Heart left ventricle (tissue), 16 donors: Measurements from ENCODE around the gene EMID1. TPM values are rescaled to one million over a fixed set of nuclear protein-coding genes. Genes with fewer than 3 reads are reported as not detected.
A peak's percentile ranks its signal among the peaks of the same experiment; 100 is the strongest.

ENCODE experiments used
- ATAC-seq, 4 donors: fragments of 200-7000 bp; cut with Tn5 transposase; one replicate each; pipeline ENCODE4 v1.9.1; 2020 to 2022; ENCODE audit warnings: moderate library complexity in 4 of 4, mild to moderate bottlenecking in 3 of 4, moderate number of reproducible peaks in 1 of 4
- DNase-seq, 5 donors: peaks; one replicate each; pipeline ENCODE4 v3.0.0-alpha.2; 2020
- H3K27ac ChIP-seq, 12 donors: fragments of 200-600 bp; sonication (generic) in 4 of 12; one replicate each; pipeline versions ENCODE4 v1.5.0 to v1.8.0; 2016 to 2022; ENCODE audit warnings: mild to moderate bottlenecking in 2 of 12
- H3K27me3 ChIP-seq, 9 donors: fragments of 200-600 bp; sonication (generic) in 2 of 9; one replicate each; pipeline versions ENCODE4 v1.5.1 to v1.8.0; 2016 to 2022; ENCODE audit warnings: mild to moderate bottlenecking in 3 of 9
- H3K36me3 ChIP-seq, 9 donors: fragments of 200-600 bp; sonication (generic) in 2 of 9; one replicate each; pipeline versions ENCODE4 v1.5.0 to v1.8.0; 2018 to 2022; ENCODE audit warnings: mild to moderate bottlenecking in 2 of 9
- H3K4me1 ChIP-seq, 12 donors: fragments of 200-600 bp; sonication (generic) in 4 of 12; one replicate each; pipeline versions ENCODE4 v1.5.0 to v1.8.0; 2016 to 2022; ENCODE audit warnings: mild to moderate bottlenecking in 3 of 12
- H3K4me3 ChIP-seq, 12 donors: fragments of 200-600 bp; sonication (generic) in 4 of 12; one replicate each; pipeline versions ENCODE4 v1.5.0 to v1.8.0; 2017 to 2022; ENCODE audit warnings: mild to moderate bottlenecking in 9 of 12, moderate library complexity in 4 of 12
- H3K9me3 ChIP-seq, 12 donors: fragments of 200-600 bp; sonication (generic) in 4 of 12; one replicate each; pipeline versions ENCODE4 v1.5.0 to v1.8.0; 2016 to 2022; ENCODE audit warnings: mild to moderate bottlenecking in 1 of 12
- POLR2A ChIP-seq, 2 donors: fragments of 450-650 bp; IDR thresholded peaks; one replicate each; pipeline ENCODE4 v1.6.1; 2017; ENCODE audit warnings: antibody characterized with exemption in 2 of 2, mild to moderate bottlenecking in 2 of 2, moderate library complexity in 2 of 2
- WGBS, 4 donors: extraction: QIAGEN DNeasy Blood & Tissue Kit in 2 of 4; methylation state at CpG; one replicate each; pipeline versions ENCODE4 v1.1.5 to v1.1.7; 2013 to 2018; 5-methylcytosine and 5-hydroxymethylcytosine counted together
- intact Hi-C, 10 donors: fragments of 100-400 bp; cut with DNase I; formaldehyde crosslinking; loops; one replicate each; pipeline versions ENCODE4 v1.11.1 to v1.14.2; 2022
- long read RNA-seq, 3 donors: library from polyadenylated mRNA; unstranded; transcript quantifications; one replicate each; pipeline ENCODE4 v2.0.0, GENCODE V29; 2020 to 2021
- polyA plus RNA-seq, 2 donors: library from polyadenylated mRNA; stranded (reverse); fragments of 200-250 nt; gene quantifications; one replicate each; pipeline ENCODE4 v1.2.3, GENCODE V29; 2013
- total RNA-seq, 9 donors: library from RNA; depleted of rRNA in 2 of 9; stranded (reverse); fragments of >200 nt in 2 of 9; fragmentation: NEBNext Ultra II Directional in 3 of 9; extraction: Animal tissue kit (Norgen Biotek cat#: 25700) in 3 of 9; gene quantifications; one replicate each; pipeline versions ENCODE4 v1.1.0 to v1.2.4, GENCODE V29; 2016 to 2023
- TF ChIP-seq, protein P1 (sequence below), 12 donors: fragments of 200-600 bp; sonication (generic) in 4 of 12; IDR thresholded peaks; one replicate each; pipeline versions ENCODE4 v1.5.0 to v1.8.0; 2018 to 2022; ENCODE audit warnings: antibody characterized with exemption in 12 of 12, mild to moderate bottlenecking in 5 of 12
- donor health status: ischemic (EF 13 %, LVEDD 7.1; RV severe dilation, severe dysfunction).
- donor health status: healthy with polysubstance abuse.
- donor health status: DM: no; HTN: yes; CAD: no.
- donor health status: DM: no; HTN: no; CAD: no.
- donor health status: ischemic (EF 25% LVEDD 6.9; RV normal size, moderate dysfunction).
- donor health status: ischemic (EF 25% LVEDD 5.7; RV mildly dilated, moderate dysfunction).
- donor health status: healthy.
- donor health status: DM: yes; HTN: yes; CAD: no.
- donor health status: ischemic (EF 35%, LVEDD 5.7; RV mildly dilated, moderate dysfunction).
- donor health status: nonischemic (EF 11% LVEDD 7.7; RV severe dilation, severe dysfunction).
- donor health status: DM: yes; HTN: yes; CAD: no.
- donor health status: PGD.
- donor health status: ischemic (EF 29% LVEDD 5.4; RV normal size, mild dysfunction).
- donor health status: nonischemic (EF 23%, LVEDD 6.1; RV moderate dilation, normal function).

The EMID1 gene
- total RNA-seq (1 to 10 TPM in 2 of 9 donors, under 1 TPM in 6, not detected in 1; 0.16 to 1.5 (median 0.32) TPM), polyA plus RNA-seq (under 1 TPM in 1 of 2 donors, not detected in 1; 0.43 TPM)
- long read RNA-seq, donor 1 = 0 reads
- long read RNA-seq, donor 2, partial matches to known transcripts = 0 of 1 reads
- long read RNA-seq, donor 2, other reads (novel, unspliced or antisense) = 1 of 1 reads
- long read RNA-seq, donor 3, partial matches to known transcripts = 0 of 4 reads
- long read RNA-seq, donor 3, other reads (novel, unspliced or antisense) = 1 of 4 reads

GRCh38 chr22:29205594-29206371 lies at the start of gene EMID1:
TSS of gene EMID1 (plus strand) at chr22:29205896. CDS start at chr22:29206039, 143 bp downstream.
- ATAC-seq (peak in 2 of 4 donors; percentile 23 to 42), DNase-seq (peak in 3 of 5 donors; percentile 28 to 73 (median 45))
- Histone ChIP-seq H3K27ac (no peak within 1 kb of the TSS), H3K4me3 (peak within 1 kb of the TSS; percentile 16 to 65 (median 56)), H3K27me3 (peaks cover 0 to 17% (median 0%) of the 10 kb centered on the region in 9 donors), H3K36me3 (no peaks in the 10 kb centered on the region), H3K4me1 (peaks cover 0 to 29% (median 19%) of the 10 kb centered on the region in 12 donors), H3K9me3 (no peaks in the 10 kb centered on the region)
- intact Hi-C loops = loop anchor here in 1 of 10 donors (5.0 kb wide), 1 partner anchor 37 kb away; no protein-coding TSS in a partner anchor
- 2 to 6% (median 4%) methylated on average over 14 to 90 of the region's 90 CpGs for WGBS, 4 donors
- no peak for TF ChIP-seq POLR2A (IDR thresholded peaks at IDR 0.05)
- TF ChIP-seq, protein P1, sequence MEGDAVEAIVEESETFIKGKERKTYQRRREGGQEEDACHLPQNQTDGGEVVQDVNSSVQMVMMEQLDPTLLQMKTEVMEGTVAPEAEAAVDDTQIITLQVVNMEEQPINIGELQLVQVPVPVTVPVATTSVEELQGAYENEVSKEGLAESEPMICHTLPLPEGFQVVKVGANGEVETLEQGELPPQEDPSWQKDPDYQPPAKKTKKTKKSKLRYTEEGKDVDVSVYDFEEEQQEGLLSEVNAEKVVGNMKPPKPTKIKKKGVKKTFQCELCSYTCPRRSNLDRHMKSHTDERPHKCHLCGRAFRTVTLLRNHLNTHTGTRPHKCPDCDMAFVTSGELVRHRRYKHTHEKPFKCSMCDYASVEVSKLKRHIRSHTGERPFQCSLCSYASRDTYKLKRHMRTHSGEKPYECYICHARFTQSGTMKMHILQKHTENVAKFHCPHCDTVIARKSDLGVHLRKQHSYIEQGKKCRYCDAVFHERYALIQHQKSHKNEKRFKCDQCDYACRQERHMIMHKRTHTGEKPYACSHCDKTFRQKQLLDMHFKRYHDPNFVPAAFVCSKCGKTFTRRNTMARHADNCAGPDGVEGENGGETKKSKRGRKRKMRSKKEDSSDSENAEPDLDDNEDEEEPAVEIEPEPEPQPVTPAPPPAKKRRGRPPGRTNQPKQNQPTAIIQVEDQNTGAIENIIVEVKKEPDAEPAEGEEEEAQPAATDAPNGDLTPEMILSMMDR (IDR thresholded peaks at IDR 0.05) = peak in 6 of 12 donors; percentile 5 to 20 (median 14)

DNA sequence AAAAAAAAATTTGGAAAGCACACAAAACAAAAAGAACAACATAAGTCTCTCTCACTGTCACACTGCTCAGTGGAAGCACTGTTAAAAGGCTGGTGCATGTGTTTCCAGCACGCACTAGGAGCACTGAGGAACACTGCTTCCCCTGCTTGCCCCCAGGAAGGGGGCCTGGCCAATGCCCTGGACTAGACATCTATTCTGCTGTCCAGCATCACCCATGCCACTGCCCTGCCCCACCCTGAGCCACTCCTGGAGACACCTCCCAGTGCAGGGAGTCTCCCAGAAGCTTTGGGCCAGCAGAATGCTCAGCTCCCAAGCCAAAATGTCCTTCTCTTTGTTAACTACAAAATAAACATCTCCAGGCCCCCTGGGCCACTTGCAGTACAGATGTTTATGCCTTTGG lies 49.7 kb upstream of the EMID1 start:
- WGBS, 4 donors = 96 to 100% (median 100%) methylated on average over 1 of the region's 1 CpG
- Histone ChIP-seq H3K9me3 (no peaks in the 10 kb centered on the region), H3K4me1 (peaks cover 0 to 35% (median 8%) of the 10 kb centered on the region in 12 donors), H3K36me3 (no peaks in the 10 kb centered on the region), H3K27me3 (no peaks in the 10 kb centered on the region), H3K4me3 (no peak overlapping the region), H3K27ac (no peak overlapping the region)
- intact Hi-C loops = loop anchor here in 7 of 10 donors (10.0 kb wide), 5 partner anchors 81 to 301 kb away; partner anchors contain the start of genes KREMEN1 (in 3 of the 7) and ZNRF3 (in 1 of the 7)
- ATAC-seq (no peak), DNase-seq (no peak)
- TF ChIP-seq POLR2A (IDR thresholded peaks at IDR 0.05) = no peak
- TF ChIP-seq, protein P1 (IDR thresholded peaks at IDR 0.05) = no peak

GRCh38 chr22:29156507-29156906 lies 49.2 kb upstream of the EMID1 start:
- Histone ChIP-seq H3K36me3 (no peaks in the 10 kb centered on the region), H3K27ac (no peak overlapping the region), H3K27me3 (no peaks in the 10 kb centered on the region), H3K4me1 (peaks cover 0 to 31% (median 7%) of the 10 kb centered on the region in 12 donors), H3K9me3 (no peaks in the 10 kb centered on the region), H3K4me3 (no peak overlapping the region)
- no peak for DNase-seq
- intact Hi-C loops = loop anchor here in 7 of 10 donors (10.0 kb wide), 5 partner anchors 82 to 302 kb away; partner anchors contain the start of genes KREMEN1 (in 3 of the 7) and ZNRF3 (in 1 of the 7)
- WGBS, 4 donors = 79 to 90% (median 84%) methylated on average over 5 to 9 of the region's 9 CpGs
- no peak for ATAC-seq
- no peak for TF ChIP-seq POLR2A (IDR thresholded peaks at IDR 0.05)
- TF ChIP-seq, protein P1 (IDR thresholded peaks at IDR 0.05) = no peak
